Uterus (tissue), 4 donors: Measurements from ENCODE around the gene ADGRL3. TPM values are rescaled to one million over a fixed set of nuclear protein-coding genes. Genes with fewer than 3 reads are reported as not detected.

ENCODE experiments used
- DNase-seq, 2 donors: peaks; one replicate each; pipeline ENCODE4 v3.0.0-alpha.2; 2019 to 2020
- H3K27ac ChIP-seq, 2 donors: fragments of 200-600 bp; sonication (generic); 1 replicate in 1 of 2; 2 replicates in 1 of 2; pipeline ENCODE4 v1.5.1; 2016 to 2018
- H3K27me3 ChIP-seq, 2 donors: fragments of 200-600 bp; sonication (generic); one replicate each; pipeline ENCODE4 v1.5.1; 2018 to 2019; ENCODE audit warnings: control low read depth in 1 of 2
- H3K36me3 ChIP-seq, 2 donors: fragments of 200-600 bp; sonication (generic); one replicate each; pipeline ENCODE4 v1.5.1; 2019; ENCODE audit warnings: control low read depth in 1 of 2
- H3K4me1 ChIP-seq, 2 donors: fragments of 200-600 bp; sonication (generic); one replicate each; pipeline ENCODE4 v1.5.1; 2018 to 2019; ENCODE audit warnings: control low read depth in 1 of 2
- H3K4me3 ChIP-seq, 2 donors: fragments of 200-600 bp; sonication (generic); 1 replicate in 1 of 2; 2 replicates in 1 of 2; pipeline ENCODE4 v1.5.1; 2018 to 2019; ENCODE audit warnings: mild to moderate bottlenecking in 1 of 2
- H3K9me3 ChIP-seq, 2 donors: fragments of 200-600 bp; sonication (generic); one replicate each; pipeline ENCODE4 v1.5.1; 2019; ENCODE audit warnings: control low read depth in 1 of 2
- CTCF ChIP-seq, 4 experiments: fragments of 200-600 bp in 2 of 4; fragments of 450-650 bp in 2 of 4; sonication (generic) in 2 of 4; IDR thresholded peaks; one replicate each; pipeline ENCODE4 v1.5.1; 2016 to 2019; ENCODE audit warnings: antibody characterized with exemption in 4 of 4, mild to moderate bottlenecking in 2 of 4, moderate library complexity in 1 of 4
- POLR2A ChIP-seq, 2 donors: fragments of 450-650 bp; IDR thresholded peaks; one replicate each; pipeline ENCODE4 v1.6.1; 2016; ENCODE audit warnings: antibody characterized with exemption in 2 of 2, mild to moderate bottlenecking in 1 of 2, moderate library complexity in 1 of 2
- intact Hi-C: fragments of 100-400 bp; cut with DNase I; formaldehyde crosslinking; loops from one replicate; pipeline ENCODE4 v1.15.1; 2023; ENCODE audit warnings: low total_unique reads
- total RNA-seq, 4 donors: library from RNA; depleted of rRNA in 3 of 4; stranded (reverse); fragments of >200 nt in 3 of 4; gene quantifications; one replicate each; pipeline versions ENCODE4 v1.1.0 to v1.2.4, GENCODE V29; 2014 to 2023
- donor health status: DM: yes; HTN: yes; CAD: no.

ADGRL3 gene
- total RNA-seq, 4 donors from 2014 or later = 31.5 to 411 (median 74.3) TPM

GRCh38 chr4:62075089-62075488 lies 875.0 kb downstream of the ADGRL3 start:
- intact Hi-C loops = no loop called here
- Histone ChIP-seq H3K4me1 (no peaks in the 10 kb centered on the region), H3K36me3 (no peaks in the 10 kb centered on the region), H3K4me3 (no peak overlapping the region), H3K9me3 (no peaks in the 10 kb centered on the region), H3K27ac (no peak overlapping the region), H3K27me3 (no peaks in the 10 kb centered on the region)
- TF ChIP-seq CTCF (IDR thresholded peaks at IDR 0.05) (no peak), POLR2A (IDR thresholded peaks at IDR 0.05) (no peak)
- no peak for DNase-seq

GRCh38 chr4:62075521-62075920 lies 875.4 kb downstream of the ADGRL3 start:
- Histone ChIP-seq H3K9me3 (no peaks in the 10 kb centered on the region), H3K4me1 (no peaks in the 10 kb centered on the region), H3K36me3 (no peaks in the 10 kb centered on the region), H3K4me3 (no peak overlapping the region), H3K27me3 (no peaks in the 10 kb centered on the region), H3K27ac (no peak overlapping the region)
- intact Hi-C loops = no loop called here
- no peak for TF ChIP-seq CTCF (IDR thresholded peaks at IDR 0.05)
- no peak for TF ChIP-seq POLR2A (IDR thresholded peaks at IDR 0.05)
- DNase-seq = no peak

- DNase-seq = no peak
- intact Hi-C loops = no loop called here
- no peak overlapping the region for H3K27ac ChIP-seq
Observed at GRCh38 chr4:62077406-62077805, 877.3 kb downstream of the ADGRL3 start.

GRCh38 chr4:62080431-62080830 lies 880.3 kb downstream of the ADGRL3 start:
- H3K4me1 ChIP-seq = no peaks in the 10 kb centered on the region
- no peaks in the 10 kb centered on the region for H3K36me3 ChIP-seq
- H3K27ac ChIP-seq = no peak overlapping the region
- no peaks in the 10 kb centered on the region for H3K9me3 ChIP-seq
- no peaks in the 10 kb centered on the region for H3K27me3 ChIP-seq
- TF ChIP-seq CTCF (IDR thresholded peaks at IDR 0.05) = no peak
- TF ChIP-seq POLR2A (IDR thresholded peaks at IDR 0.05) = no peak
- H3K4me3 ChIP-seq = no peak overlapping the region
- intact Hi-C loops = no loop called here
- DNase-seq = no peak

More at GRCh38 chr4:62077406-62077805, 877.3 kb downstream of the ADGRL3 start:
- Histone ChIP-seq H3K4me1 (no peaks in the 10 kb centered on the region), H3K9me3 (no peaks in the 10 kb centered on the region), H3K4me3 (no peak overlapping the region), H3K27me3 (no peaks in the 10 kb centered on the region), H3K36me3 (no peaks in the 10 kb centered on the region)
- no peak for TF ChIP-seq CTCF (IDR thresholded peaks at IDR 0.05)
- TF ChIP-seq POLR2A (IDR thresholded peaks at IDR 0.05) = no peak

GRCh38 chr4:62087706-62088105 lies 887.6 kb downstream of the ADGRL3 start:
- no peaks in the 10 kb centered on the region for H3K4me1 ChIP-seq
- no peak for TF ChIP-seq POLR2A (IDR thresholded peaks at IDR 0.05)
- DNase-seq = no peak
- H3K27me3 ChIP-seq = no peaks in the 10 kb centered on the region
- H3K36me3 ChIP-seq = no peaks in the 10 kb centered on the region
- no peak overlapping the region for H3K27ac ChIP-seq
- H3K9me3 ChIP-seq = no peaks in the 10 kb centered on the region
- intact Hi-C loops = no loop called here
- H3K4me3 ChIP-seq = no peak overlapping the region

- DNase-seq = no peak
- intact Hi-C loops = no loop called here
- TF ChIP-seq POLR2A (IDR thresholded peaks at IDR 0.05) (no peak), CTCF (IDR thresholded peaks at IDR 0.05) (no peak)
- no peak overlapping the region for H3K4me3 ChIP-seq
- no peak overlapping the region for H3K27ac ChIP-seq
- H3K9me3 ChIP-seq = no peaks in the 10 kb centered on the region
- no peaks in the 10 kb centered on the region for H3K4me1 ChIP-seq
- no peaks in the 10 kb centered on the region for H3K36me3 ChIP-seq
- H3K27me3 ChIP-seq = no peaks in the 10 kb centered on the region
Observed at GRCh38 chr4:62093735-62094134, 893.6 kb downstream of the ADGRL3 start.
